AG09309 (cell line): ENCODE results near the gene CAVIN1.
A peak's percentile ranks its signal among the peaks of the same experiment; 100 is the strongest.
"Not testable (repeated sequence)": the region's sequence is repeated elsewhere in the genome, so short reads cannot be mapped to it uniquely, and the experiment has no call there.

Source experiments
- DNase-seq: peaks from one replicate; pipeline ENCODE4 v3.0.0-alpha.2; 2010; ENCODE audit warnings: low read depth
- H3K4me3 ChIP-seq: 2 replicates; pipeline ENCODE4 v1.5.1; 2011; ENCODE audit warnings: mild to moderate bottlenecking, low read depth, low read length, moderate library complexity; ENCODE audit not compliant: control insufficient read depth
- CTCF ChIP-seq: IDR thresholded peaks from 2 replicates; pipeline ENCODE4 v1.5.1; 2011; ENCODE audit warnings: mild to moderate bottlenecking, low read depth, low read length, inconsistent platforms; ENCODE audit not compliant: insufficient read depth, control insufficient read depth; ENCODE audit errors: missing control alignments

Gene CAVIN1

GRCh38 chr17:42362245-42362961, 60.7 kb downstream of the CAVIN1 start:
- no peak overlapping the region for H3K4me3 ChIP-seq
- no peak for DNase-seq
- no peak for TF ChIP-seq CTCF

DNA sequence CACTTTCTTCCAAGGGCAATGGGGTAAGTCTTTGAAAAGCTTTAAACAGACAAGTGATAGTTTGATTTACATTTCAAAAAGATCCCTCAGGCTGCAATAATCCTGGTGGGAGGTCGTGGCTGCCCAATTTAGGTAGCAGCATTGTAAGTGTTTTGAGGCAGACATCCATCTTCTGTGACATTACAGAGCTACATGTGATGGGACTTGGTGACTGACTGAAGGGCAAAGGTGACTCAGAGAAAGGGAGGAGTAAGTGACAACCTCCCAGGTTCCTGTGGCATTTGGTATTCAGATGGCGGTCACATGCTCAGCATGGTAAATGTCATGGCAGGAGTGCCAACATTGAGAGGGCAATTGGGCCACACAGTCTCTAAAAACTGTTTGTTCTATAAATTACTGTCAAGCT, 61.3 kb downstream of the CAVIN1 start:
- no peak for DNase-seq
- no peak overlapping the region for H3K4me3 ChIP-seq
- TF ChIP-seq CTCF: no peak

DNA sequence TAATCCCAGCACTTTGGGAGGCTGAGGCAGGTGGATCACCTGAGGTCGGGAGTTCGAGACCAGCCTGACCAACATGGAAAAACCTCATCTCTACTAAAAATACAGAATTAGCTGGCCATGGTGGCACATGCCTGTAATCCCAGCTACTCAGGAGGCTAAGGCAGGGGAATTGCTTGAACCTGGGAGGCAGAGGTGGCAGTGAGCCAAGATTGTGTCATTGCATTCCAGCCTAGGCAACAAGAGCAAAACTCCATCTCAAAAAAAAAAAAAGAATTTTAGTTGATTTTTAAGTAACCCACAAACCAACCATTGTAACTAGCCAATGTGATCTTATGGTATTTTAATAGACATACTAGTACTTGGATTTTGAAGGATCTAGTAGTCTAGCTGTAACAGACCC, 62.7 kb downstream of the CAVIN1 start:
- not testable (repeated sequence) for H3K4me3 ChIP-seq, DNase-seq

- no peak overlapping the region for H3K4me3 ChIP-seq
- DNase-seq: no peak
- TF ChIP-seq CTCF: no peak
Measured at GRCh38 chr17:42359133-42359532, 63.9 kb downstream of the CAVIN1 start.

DNA sequence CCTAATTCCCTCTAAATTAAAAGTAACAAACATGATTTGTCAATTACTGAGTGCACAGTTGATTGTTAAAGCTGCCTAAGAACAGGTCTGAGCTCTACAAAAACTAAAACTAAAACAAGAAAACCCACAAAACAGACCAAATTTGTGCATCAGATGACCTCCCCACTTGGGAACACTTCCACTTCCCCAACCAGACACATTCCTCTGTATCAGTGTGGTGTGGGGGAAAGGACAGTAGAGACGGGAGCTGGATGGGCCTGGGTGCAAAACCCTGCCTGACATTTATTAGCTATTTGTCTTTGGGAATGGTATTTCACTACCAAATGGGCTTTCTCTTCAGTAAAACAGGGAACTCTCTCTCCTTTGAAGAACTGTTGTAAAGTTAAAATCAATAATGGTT, 64.6 kb downstream of the CAVIN1 start:
- no peak overlapping the region for H3K4me3 ChIP-seq
- no peak for TF ChIP-seq CTCF
- DNase-seq: no peak

DNA sequence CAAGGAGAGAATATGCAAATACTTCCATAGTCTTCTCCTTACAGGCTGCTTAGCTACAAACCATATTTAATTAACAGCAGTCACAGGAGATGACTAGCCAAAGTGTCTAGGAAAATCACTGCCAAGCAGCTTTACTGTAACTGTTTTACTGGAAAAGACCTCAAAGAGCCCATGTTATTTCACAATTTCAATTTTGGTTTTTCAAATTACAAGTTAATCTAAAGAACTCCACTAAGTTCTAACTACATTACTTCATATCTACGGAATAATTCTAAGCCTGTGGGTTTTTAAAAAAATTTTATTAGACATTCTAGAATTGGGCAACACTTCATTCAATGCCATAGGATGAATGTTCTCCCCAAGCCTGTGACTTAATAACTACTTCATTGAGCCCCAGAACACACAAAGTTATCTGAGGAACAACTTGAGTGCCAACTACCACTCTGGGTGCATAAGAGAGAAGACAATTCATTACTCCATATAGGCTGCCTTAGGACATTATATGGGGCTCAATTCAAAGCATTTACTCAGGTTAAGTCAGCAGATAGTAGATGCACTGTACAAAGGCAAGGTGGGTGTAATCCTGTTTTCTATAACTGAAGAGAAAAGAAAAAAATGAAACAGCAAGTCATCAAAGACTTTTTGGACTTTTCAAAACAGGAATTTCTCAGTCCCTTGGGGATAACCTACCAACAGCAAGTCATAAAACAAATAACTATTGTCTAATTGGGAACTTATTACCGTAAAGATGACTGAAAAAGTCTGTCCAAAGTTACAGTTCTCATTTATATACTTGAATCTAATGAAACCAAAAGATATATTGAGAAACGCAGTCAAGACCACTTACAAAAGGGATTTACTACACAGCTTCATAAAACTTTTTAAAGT, 67.9 kb downstream of the CAVIN1 start:
- no peak for TF ChIP-seq CTCF
- peak; percentile 88 for DNase-seq
- no peak overlapping the region for H3K4me3 ChIP-seq
